ENCODE data around the gene LONP1. TPM values are rescaled to one million over a fixed set of nuclear protein-coding genes. Genes with fewer than 3 reads are reported as not detected.

LONP1 gene
- total RNA-seq, 1 donor from 2014 or later: 37.1 TPM

DNA sequence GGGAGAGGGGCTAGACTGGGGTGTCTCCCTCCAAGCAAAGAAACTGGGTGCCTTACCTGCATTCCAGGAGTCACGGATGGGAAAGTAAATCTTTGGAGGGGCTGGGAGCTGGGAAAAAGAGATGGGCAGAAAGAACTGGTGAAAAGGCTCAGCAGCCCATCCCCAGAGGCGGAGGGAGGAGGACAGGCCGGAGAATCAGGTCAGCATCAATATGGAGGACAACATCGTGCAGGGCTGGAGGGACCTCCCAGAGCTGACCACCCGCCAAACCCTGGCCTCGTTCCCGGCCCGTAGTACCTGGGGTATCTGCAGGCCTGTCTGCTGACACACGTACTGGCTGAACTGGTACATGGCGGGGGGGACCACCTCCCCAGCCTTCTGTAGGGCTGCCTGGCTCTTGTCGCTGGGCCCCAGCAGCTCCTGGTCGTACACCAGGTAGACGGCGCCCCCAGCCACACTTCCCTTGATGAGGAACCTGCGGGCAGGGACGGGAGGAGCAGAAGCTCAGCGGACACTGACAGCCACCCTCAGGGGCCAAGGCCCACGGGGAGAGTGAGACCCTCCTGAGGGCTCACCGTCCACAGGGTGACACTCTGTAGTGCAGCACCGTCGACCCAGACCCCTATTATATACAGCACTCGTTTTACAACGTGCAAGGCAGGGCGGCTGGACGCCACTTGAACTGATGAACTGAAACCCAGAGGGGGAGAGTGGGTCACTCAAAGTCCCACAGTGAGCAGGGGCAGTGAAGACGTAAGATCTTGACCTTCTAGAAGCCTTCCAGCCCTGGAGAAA, 40.5 kb downstream of the LONP1 start:
- Histone ChIP-seq H3K9ac (ENCODE audit: low read depth in 1 of 3, low read length in 3 of 3) (peak overlapping the region; percentile 97 to 99 (median 99)), H3K4me1 (ENCODE audit: control insufficient read depth in 3 of 3, insufficient read depth in 3 of 3, low read length in 3 of 3) (peaks cover 27 to 55% (median 29%) of the 10 kb centered on the region in 3 donors), H3K9me3 (ENCODE audit: control insufficient read depth in 3 of 3, low read length in 3 of 3) (no peaks in the 10 kb centered on the region), H3K36me3 (ENCODE audit: control insufficient read depth in 3 of 3, insufficient read depth in 3 of 3, low read length in 3 of 3) (peaks cover 5 to 7% (median 6%) of the 10 kb centered on the region in 3 donors), H3K27me3 (ENCODE audit: control insufficient read depth in 3 of 3, insufficient read depth in 3 of 3, low read length in 3 of 3) (no peaks in the 10 kb centered on the region), H3K4me3 (ENCODE audit: low read length in 3 of 3) (peak overlapping the region; percentile 97 to 99 (median 99)), H3K27ac (ENCODE audit: low read depth, low read length) (peak overlapping the region; percentile 92)

DNA sequence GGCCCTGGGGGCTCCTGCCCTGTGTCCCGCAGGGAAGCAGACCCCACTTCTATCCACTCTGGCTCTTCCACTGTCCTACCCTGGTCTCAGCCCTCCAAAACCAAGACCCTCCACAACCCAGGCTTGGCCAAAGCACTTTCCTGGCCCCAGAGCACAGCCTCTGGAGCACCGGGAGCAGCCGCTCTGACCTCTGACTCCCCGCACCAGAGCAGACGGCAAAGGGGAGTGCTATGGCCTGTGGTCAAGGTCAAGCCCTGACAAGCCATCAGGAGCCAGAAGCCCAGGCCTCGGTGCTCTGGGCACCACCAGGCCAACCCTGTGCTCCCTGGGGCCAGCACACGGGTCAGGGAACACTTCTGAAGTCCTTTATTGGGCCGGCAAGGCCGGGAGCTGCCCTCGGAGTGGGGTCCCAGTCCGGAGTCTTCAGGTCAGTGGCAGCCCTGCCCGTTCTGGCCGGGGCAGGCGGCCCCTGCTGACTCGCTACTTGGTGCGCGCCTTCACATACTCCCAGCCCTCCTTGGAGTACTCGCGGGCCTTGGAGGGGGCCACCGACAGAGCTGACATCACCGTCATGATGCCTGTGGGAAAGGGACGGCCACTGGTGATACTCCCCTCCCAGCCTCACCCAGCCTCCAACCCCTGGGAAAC, 41.8 kb downstream of the LONP1 start:
- peaks cover 5 to 7% (median 6%) of the 10 kb centered on the region in 3 donors for H3K36me3 ChIP-seq (ENCODE audit: control insufficient read depth in 3 of 3, insufficient read depth in 3 of 3, low read length in 3 of 3)
- H3K27me3 ChIP-seq (ENCODE audit: control insufficient read depth in 3 of 3, insufficient read depth in 3 of 3, low read length in 3 of 3): no peaks in the 10 kb centered on the region
- no peaks in the 10 kb centered on the region for H3K9me3 ChIP-seq (ENCODE audit: control insufficient read depth in 3 of 3, low read length in 3 of 3)
- peaks cover 27 to 55% (median 29%) of the 10 kb centered on the region in 3 donors for H3K4me1 ChIP-seq (ENCODE audit: control insufficient read depth in 3 of 3, insufficient read depth in 3 of 3, low read length in 3 of 3)
- no peak overlapping the region for H3K27ac ChIP-seq (ENCODE audit: low read depth, low read length)
- no peak overlapping the region for H3K4me3 ChIP-seq (ENCODE audit: low read length in 3 of 3)
- H3K9ac ChIP-seq (ENCODE audit: low read depth in 1 of 3, low read length in 3 of 3): peak overlapping the region in 1 of 3 donors; percentile 33

- Histone ChIP-seq H3K9ac (ENCODE audit: low read depth in 1 of 3, low read length in 3 of 3) (peak overlapping the region in 1 of 3 donors; percentile 33), H3K4me3 (ENCODE audit: low read length in 3 of 3) (no peak overlapping the region), H3K9me3 (ENCODE audit: control insufficient read depth in 3 of 3, low read length in 3 of 3) (no peaks in the 10 kb centered on the region), H3K36me3 (ENCODE audit: control insufficient read depth in 3 of 3, insufficient read depth in 3 of 3, low read length in 3 of 3) (peaks cover 5 to 7% (median 6%) of the 10 kb centered on the region in 3 donors), H3K4me1 (ENCODE audit: control insufficient read depth in 3 of 3, insufficient read depth in 3 of 3, low read length in 3 of 3) (peaks cover 27 to 55% (median 31%) of the 10 kb centered on the region in 3 donors), H3K27me3 (ENCODE audit: control insufficient read depth in 3 of 3, insufficient read depth in 3 of 3, low read length in 3 of 3) (no peaks in the 10 kb centered on the region), H3K27ac (ENCODE audit: low read depth, low read length) (no peak overlapping the region)
These were observed 42.4 kb downstream of the LONP1 start for GRCh38 chr19:5677580-5677979.

DNA sequence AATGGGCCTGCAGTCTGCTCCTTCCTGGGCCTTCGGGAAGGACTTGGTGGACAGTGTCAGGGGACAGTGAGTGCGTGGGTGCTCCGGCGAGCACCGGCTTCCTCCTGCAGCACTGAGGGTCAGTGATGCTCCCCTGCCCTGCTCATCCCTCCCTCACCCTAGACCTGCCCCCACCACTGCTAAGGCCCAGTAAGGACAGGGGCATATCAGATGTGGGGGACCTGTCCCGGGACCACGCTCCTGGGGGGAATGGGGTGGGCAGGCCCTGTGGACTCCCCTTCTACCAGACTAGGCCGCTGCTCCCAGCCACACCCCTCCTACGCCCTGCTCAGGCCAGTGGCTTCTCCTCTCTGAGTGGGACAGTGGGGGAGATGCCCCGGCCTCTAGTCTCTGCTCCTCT, 42.8 kb downstream of the LONP1 start:
- Histone ChIP-seq H3K36me3 (ENCODE audit: control insufficient read depth in 3 of 3, insufficient read depth in 3 of 3, low read length in 3 of 3) (peaks cover 5 to 7% (median 6%) of the 10 kb centered on the region in 3 donors), H3K4me1 (ENCODE audit: control insufficient read depth in 3 of 3, insufficient read depth in 3 of 3, low read length in 3 of 3) (peaks cover 27 to 55% (median 31%) of the 10 kb centered on the region in 3 donors), H3K9me3 (ENCODE audit: control insufficient read depth in 3 of 3, low read length in 3 of 3) (no peaks in the 10 kb centered on the region), H3K27me3 (ENCODE audit: control insufficient read depth in 3 of 3, insufficient read depth in 3 of 3, low read length in 3 of 3) (no peaks in the 10 kb centered on the region), H3K4me3 (ENCODE audit: low read length in 3 of 3) (no peak overlapping the region), H3K9ac (ENCODE audit: low read depth in 1 of 3, low read length in 3 of 3) (no peak overlapping the region), H3K27ac (ENCODE audit: low read depth, low read length) (no peak overlapping the region)

- H3K9me3 ChIP-seq (ENCODE audit: control insufficient read depth in 3 of 3, low read length in 3 of 3): no peaks in the 10 kb centered on the region
- peak overlapping the region in 1 of 3 donors; percentile 54 for H3K9ac ChIP-seq (ENCODE audit: low read depth in 1 of 3, low read length in 3 of 3)
- no peaks in the 10 kb centered on the region for H3K27me3 ChIP-seq (ENCODE audit: control insufficient read depth in 3 of 3, insufficient read depth in 3 of 3, low read length in 3 of 3)
- H3K4me1 ChIP-seq (ENCODE audit: control insufficient read depth in 3 of 3, insufficient read depth in 3 of 3, low read length in 3 of 3): peaks cover 27 to 52% (median 31%) of the 10 kb centered on the region in 3 donors
- peaks cover 5 to 7% (median 6%) of the 10 kb centered on the region in 3 donors for H3K36me3 ChIP-seq (ENCODE audit: control insufficient read depth in 3 of 3, insufficient read depth in 3 of 3, low read length in 3 of 3)
- peak overlapping the region; percentile 23 for H3K27ac ChIP-seq (ENCODE audit: low read depth, low read length)
- peak overlapping the region in 1 of 3 donors; percentile 38 for H3K4me3 ChIP-seq (ENCODE audit: low read length in 3 of 3)
These were observed 43.2 kb downstream of the LONP1 start for GRCh38 chr19:5676772-5677105.

- Histone ChIP-seq H3K27me3 (ENCODE audit: control insufficient read depth in 3 of 3, insufficient read depth in 3 of 3, low read length in 3 of 3) (no peaks in the 10 kb centered on the region), H3K4me1 (ENCODE audit: control insufficient read depth in 3 of 3, insufficient read depth in 3 of 3, low read length in 3 of 3) (peaks cover 24 to 47% (median 29%) of the 10 kb centered on the region in 3 donors), H3K9ac (ENCODE audit: low read depth in 1 of 3, low read length in 3 of 3) (peak overlapping the region in 1 of 3 donors; percentile 54), H3K9me3 (ENCODE audit: control insufficient read depth in 3 of 3, low read length in 3 of 3) (no peaks in the 10 kb centered on the region), H3K36me3 (ENCODE audit: control insufficient read depth in 3 of 3, insufficient read depth in 3 of 3, low read length in 3 of 3) (peaks cover 6 to 8% (median 8%) of the 10 kb centered on the region in 3 donors), H3K27ac (ENCODE audit: low read depth, low read length) (peak overlapping the region; percentile 23), H3K4me3 (ENCODE audit: low read length in 3 of 3) (peak overlapping the region in 2 of 3 donors; percentile 13 to 38)
These were observed 43.7 kb downstream of the LONP1 start for GRCh38 chr19:5676105-5676771.

- H3K9ac ChIP-seq (ENCODE audit: low read depth in 1 of 3, low read length in 3 of 3): no peak overlapping the region
- peaks cover 6 to 11% (median 9%) of the 10 kb centered on the region in 3 donors for H3K36me3 ChIP-seq (ENCODE audit: control insufficient read depth in 3 of 3, insufficient read depth in 3 of 3, low read length in 3 of 3)
- no peaks in the 10 kb centered on the region for H3K9me3 ChIP-seq (ENCODE audit: control insufficient read depth in 3 of 3, low read length in 3 of 3)
- H3K4me3 ChIP-seq (ENCODE audit: low read length in 3 of 3): no peak overlapping the region
- peaks cover 19 to 36% (median 23%) of the 10 kb centered on the region in 3 donors for H3K4me1 ChIP-seq (ENCODE audit: control insufficient read depth in 3 of 3, insufficient read depth in 3 of 3, low read length in 3 of 3)
- no peaks in the 10 kb centered on the region for H3K27me3 ChIP-seq (ENCODE audit: control insufficient read depth in 3 of 3, insufficient read depth in 3 of 3, low read length in 3 of 3)
- H3K27ac ChIP-seq (ENCODE audit: low read depth, low read length): no peak overlapping the region
These were observed 45.2 kb downstream of the LONP1 start for GRCh38 chr19:5674714-5675113.

DNA sequence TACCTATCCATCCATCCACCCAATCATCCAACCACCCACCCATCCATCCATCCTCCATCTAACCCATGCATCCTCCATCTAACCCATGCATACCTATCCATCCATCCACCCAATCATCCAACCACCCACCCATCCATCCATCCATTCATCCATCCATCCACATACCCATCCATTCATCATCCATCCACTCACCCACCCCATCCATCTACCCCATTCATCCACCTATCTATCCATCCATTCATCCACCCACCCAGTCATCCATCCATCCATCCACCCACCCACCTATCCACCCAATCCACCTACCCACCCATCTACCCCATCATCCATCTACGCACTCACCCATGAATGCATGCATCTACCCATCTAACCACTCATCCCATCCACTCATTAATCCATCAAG, 46.2 kb downstream of the LONP1 start:
- Histone ChIP-seq H3K36me3 (ENCODE audit: control insufficient read depth in 3 of 3, insufficient read depth in 3 of 3, low read length in 3 of 3) (peaks cover 16 to 21% (median 19%) of the 10 kb centered on the region in 3 donors), H3K9me3 (ENCODE audit: control insufficient read depth in 3 of 3, low read length in 3 of 3) (no peaks in the 10 kb centered on the region), H3K9ac (ENCODE audit: low read depth in 1 of 3, low read length in 3 of 3) (no peak overlapping the region), H3K4me1 (ENCODE audit: control insufficient read depth in 3 of 3, insufficient read depth in 3 of 3, low read length in 3 of 3) (peaks cover 11 to 28% (median 16%) of the 10 kb centered on the region in 3 donors), H3K27ac (ENCODE audit: low read depth, low read length) (no peak overlapping the region), H3K27me3 (ENCODE audit: control insufficient read depth in 3 of 3, insufficient read depth in 3 of 3, low read length in 3 of 3) (no peaks in the 10 kb centered on the region), H3K4me3 (ENCODE audit: low read length in 3 of 3) (no peak overlapping the region)

- no peak overlapping the region for H3K4me3 ChIP-seq (ENCODE audit: low read length in 3 of 3)
These were observed 47.1 kb downstream of the LONP1 start for GRCh38 chr19:5672708-5673459.

More at GRCh38 chr19:5672708-5673459, 47.1 kb downstream of the LONP1 start:
- Histone ChIP-seq H3K27ac (ENCODE audit: low read depth, low read length) (no peak overlapping the region), H3K9me3 (ENCODE audit: control insufficient read depth in 3 of 3, low read length in 3 of 3) (no peaks in the 10 kb centered on the region), H3K36me3 (ENCODE audit: control insufficient read depth in 3 of 3, insufficient read depth in 3 of 3, low read length in 3 of 3) (peaks cover 14 to 21% (median 18%) of the 10 kb centered on the region in 3 donors), H3K27me3 (ENCODE audit: control insufficient read depth in 3 of 3, insufficient read depth in 3 of 3, low read length in 3 of 3) (no peaks in the 10 kb centered on the region), H3K9ac (ENCODE audit: low read depth in 1 of 3, low read length in 3 of 3) (no peak overlapping the region), H3K4me1 (ENCODE audit: control insufficient read depth in 3 of 3, insufficient read depth in 3 of 3, low read length in 3 of 3) (peaks cover 11 to 28% (median 16%) of the 10 kb centered on the region in 3 donors)
